HL-60 (cell line): ENCODE results near the gene MAF.

Experiments
- DNase-seq, 2 experiments: peaks; one replicate each; pipeline ENCODE4 v3.0.0-alpha.2; 2010 to 2020; ENCODE audit warnings: low read depth in 1 of 2, low spot score in 1 of 2
- H3K27ac ChIP-seq: fragments of 250-450 bp; sonication (Bioruptor Pico); replicated peaks from 2 replicates; pipeline ENCODE4 v1.5.1; 2020; ENCODE audit warnings: mild to moderate bottlenecking, moderate library complexity
- H3K27me3 ChIP-seq: fragments of 250-450 bp; sonication (Bioruptor Pico); 2 replicates; pipeline ENCODE4 v1.5.1; 2021; ENCODE audit warnings: mild to moderate bottlenecking, moderate library complexity; ENCODE audit not compliant: insufficient read depth, poor library complexity, severe bottlenecking
- H3K4me3 ChIP-seq: replicated peaks from 2 replicates; pipeline ENCODE4 v1.5.1; 2011; ENCODE audit warnings: mild to moderate bottlenecking, control low read depth, low read length; ENCODE audit not compliant: insufficient read depth
- GABPA ChIP-seq: IDR thresholded peaks from 2 replicates; pipeline ENCODE4 v1.6.1; 2012; ENCODE audit warnings: low read depth
- POLR2AphosphoS5 ChIP-seq: IDR thresholded peaks from 2 replicates; pipeline ENCODE4 v1.6.1; 2012; ENCODE audit warnings: low read depth
- SPI1 ChIP-seq: IDR thresholded peaks from 2 replicates; pipeline ENCODE4 v1.6.1; 2012; ENCODE audit warnings: low read depth, mild to moderate bottlenecking, borderline replicate concordance
- TF ChIP-seq, protein P1 (sequence below): IDR thresholded peaks from one replicate; pipeline ENCODE4 v1.5.1; 2011; ENCODE audit warnings: low read length, control low read depth, inconsistent platforms; ENCODE audit not compliant: insufficient read depth
- TF ChIP-seq, protein P2 (sequence below): IDR thresholded peaks from 2 replicates; pipeline ENCODE4 v1.6.1; 2012; ENCODE audit warnings: low read depth; ENCODE audit not compliant: insufficient replicate concordance

The MAF gene

GRCh38 chr16:79603055-79603454, 2.5 kb upstream of the MAF start:
- no peak overlapping the region for H3K4me3 ChIP-seq
- H3K27ac ChIP-seq: no peak overlapping the region
- no peak for DNase-seq
- TF ChIP-seq SPI1 (no peak), POLR2AphosphoS5 (no peak), GABPA (no peak)
- TF ChIP-seq, protein P1, sequence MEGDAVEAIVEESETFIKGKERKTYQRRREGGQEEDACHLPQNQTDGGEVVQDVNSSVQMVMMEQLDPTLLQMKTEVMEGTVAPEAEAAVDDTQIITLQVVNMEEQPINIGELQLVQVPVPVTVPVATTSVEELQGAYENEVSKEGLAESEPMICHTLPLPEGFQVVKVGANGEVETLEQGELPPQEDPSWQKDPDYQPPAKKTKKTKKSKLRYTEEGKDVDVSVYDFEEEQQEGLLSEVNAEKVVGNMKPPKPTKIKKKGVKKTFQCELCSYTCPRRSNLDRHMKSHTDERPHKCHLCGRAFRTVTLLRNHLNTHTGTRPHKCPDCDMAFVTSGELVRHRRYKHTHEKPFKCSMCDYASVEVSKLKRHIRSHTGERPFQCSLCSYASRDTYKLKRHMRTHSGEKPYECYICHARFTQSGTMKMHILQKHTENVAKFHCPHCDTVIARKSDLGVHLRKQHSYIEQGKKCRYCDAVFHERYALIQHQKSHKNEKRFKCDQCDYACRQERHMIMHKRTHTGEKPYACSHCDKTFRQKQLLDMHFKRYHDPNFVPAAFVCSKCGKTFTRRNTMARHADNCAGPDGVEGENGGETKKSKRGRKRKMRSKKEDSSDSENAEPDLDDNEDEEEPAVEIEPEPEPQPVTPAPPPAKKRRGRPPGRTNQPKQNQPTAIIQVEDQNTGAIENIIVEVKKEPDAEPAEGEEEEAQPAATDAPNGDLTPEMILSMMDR: no peak
- TF ChIP-seq, protein P2, sequence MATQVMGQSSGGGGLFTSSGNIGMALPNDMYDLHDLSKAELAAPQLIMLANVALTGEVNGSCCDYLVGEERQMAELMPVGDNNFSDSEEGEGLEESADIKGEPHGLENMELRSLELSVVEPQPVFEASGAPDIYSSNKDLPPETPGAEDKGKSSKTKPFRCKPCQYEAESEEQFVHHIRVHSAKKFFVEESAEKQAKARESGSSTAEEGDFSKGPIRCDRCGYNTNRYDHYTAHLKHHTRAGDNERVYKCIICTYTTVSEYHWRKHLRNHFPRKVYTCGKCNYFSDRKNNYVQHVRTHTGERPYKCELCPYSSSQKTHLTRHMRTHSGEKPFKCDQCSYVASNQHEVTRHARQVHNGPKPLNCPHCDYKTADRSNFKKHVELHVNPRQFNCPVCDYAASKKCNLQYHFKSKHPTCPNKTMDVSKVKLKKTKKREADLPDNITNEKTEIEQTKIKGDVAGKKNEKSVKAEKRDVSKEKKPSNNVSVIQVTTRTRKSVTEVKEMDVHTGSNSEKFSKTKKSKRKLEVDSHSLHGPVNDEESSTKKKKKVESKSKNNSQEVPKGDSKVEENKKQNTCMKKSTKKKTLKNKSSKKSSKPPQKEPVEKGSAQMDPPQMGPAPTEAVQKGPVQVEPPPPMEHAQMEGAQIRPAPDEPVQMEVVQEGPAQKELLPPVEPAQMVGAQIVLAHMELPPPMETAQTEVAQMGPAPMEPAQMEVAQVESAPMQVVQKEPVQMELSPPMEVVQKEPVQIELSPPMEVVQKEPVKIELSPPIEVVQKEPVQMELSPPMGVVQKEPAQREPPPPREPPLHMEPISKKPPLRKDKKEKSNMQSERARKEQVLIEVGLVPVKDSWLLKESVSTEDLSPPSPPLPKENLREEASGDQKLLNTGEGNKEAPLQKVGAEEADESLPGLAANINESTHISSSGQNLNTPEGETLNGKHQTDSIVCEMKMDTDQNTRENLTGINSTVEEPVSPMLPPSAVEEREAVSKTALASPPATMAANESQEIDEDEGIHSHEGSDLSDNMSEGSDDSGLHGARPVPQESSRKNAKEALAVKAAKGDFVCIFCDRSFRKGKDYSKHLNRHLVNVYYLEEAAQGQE: no peak
- peaks cover 29% of the 10 kb centered on the region for H3K27me3 ChIP-seq

- DNase-seq: no peak
- H3K4me3 ChIP-seq: no peak overlapping the region
- H3K27me3 ChIP-seq: peaks cover 33% of the 10 kb centered on the region
- TF ChIP-seq SPI1 (no peak), POLR2AphosphoS5 (no peak), GABPA (no peak)
- TF ChIP-seq, protein P1: no peak
- TF ChIP-seq, protein P2: no peak
- H3K27ac ChIP-seq: no peak overlapping the region
Observed at GRCh38 chr16:79602628-79603014, 2.1 kb upstream of the MAF start.

DNA sequence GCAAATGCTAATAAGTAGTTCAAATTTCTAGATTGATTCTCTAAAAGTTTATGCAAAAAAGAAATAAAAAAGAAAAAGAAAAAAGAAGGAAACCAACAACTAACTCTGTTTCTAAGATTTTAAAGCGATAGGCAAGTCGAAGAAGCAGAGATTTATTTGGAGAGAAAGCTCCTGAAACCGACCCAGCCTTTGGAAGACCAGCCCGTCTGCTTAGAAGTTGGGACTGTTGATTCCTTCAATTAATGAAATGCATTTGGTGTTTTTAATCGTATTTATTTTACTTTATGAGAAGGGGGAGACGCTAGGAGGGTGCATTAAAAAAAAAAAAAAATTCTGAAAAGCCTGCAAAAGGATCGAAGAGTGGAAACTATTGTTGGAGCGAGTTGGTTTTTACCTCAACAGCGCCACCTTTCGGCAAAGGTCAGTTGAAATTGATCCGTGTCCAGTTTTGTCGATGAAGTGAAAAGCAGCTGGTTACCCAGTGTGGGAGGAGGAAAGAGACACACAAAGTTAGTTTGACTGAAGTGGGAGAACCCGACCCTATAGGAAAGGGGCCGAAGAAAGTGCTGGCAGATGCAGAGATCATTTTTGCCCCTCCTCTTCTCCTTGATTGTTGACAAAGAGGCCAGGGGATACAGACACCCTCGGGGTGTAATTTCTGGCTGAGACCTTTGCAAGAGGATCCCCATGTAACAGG, 1.5 kb upstream of the MAF start:
- peak in 1 of 2 experiments; percentile 41 for DNase-seq
- peaks cover 38% of the 10 kb centered on the region for H3K27me3 ChIP-seq

More for the DNA sequence above, 1.5 kb upstream of the MAF start:
- H3K27ac ChIP-seq: no peak overlapping the region
- TF ChIP-seq SPI1 (no peak), POLR2AphosphoS5 (no peak), GABPA (no peak)
- TF ChIP-seq, protein P1: peak; percentile 24
- TF ChIP-seq, protein P2: no peak
- no peak overlapping the region for H3K4me3 ChIP-seq
